ENCODE data around the gene SAMD4A. TPM values are rescaled to one million over a fixed set of nuclear protein-coding genes. Genes with fewer than 3 reads are reported as not detected.

Gene SAMD4A
- total RNA-seq, 2 experiments from 2014 or later: 4.6 to 4.7 TPM

- Mint-ChIP-seq H3K4me3 (no peak overlapping the region), H3K36me3 (no peaks in the 10 kb centered on the region), H3K4me1 (no peaks in the 10 kb centered on the region)
Observed at GRCh38 chr14:54812617-54813016, 245.7 kb downstream of the SAMD4A start.

DNA sequence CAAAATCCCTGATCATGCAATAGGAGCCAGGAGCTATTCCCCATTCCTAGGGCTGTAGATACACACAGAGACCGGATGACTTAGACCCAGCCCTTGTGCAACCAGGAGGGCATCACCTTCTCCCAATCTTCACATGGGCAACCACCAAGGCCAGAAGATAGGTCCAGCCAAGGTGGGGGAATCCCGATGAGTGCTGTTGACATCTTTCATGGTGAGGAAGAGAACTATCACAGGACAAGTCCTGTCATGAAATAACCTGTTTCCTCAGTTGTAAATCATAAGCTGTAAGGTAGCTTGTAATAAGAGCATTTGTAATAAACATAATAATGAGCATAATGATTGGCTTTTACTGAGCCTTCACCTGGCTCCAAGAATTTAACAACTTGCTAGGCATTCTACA, 246.2 kb downstream of the SAMD4A start:
- Mint-ChIP-seq H3K4me3 (no peak overlapping the region), H3K4me1 (no peaks in the 10 kb centered on the region), H3K36me3 (no peaks in the 10 kb centered on the region), H3K27ac (no peak overlapping the region), H3K9me3 (no peaks in the 10 kb centered on the region), H3K27me3 (no peaks in the 10 kb centered on the region)
- DNase-seq: no peak

More at GRCh38 chr14:54812617-54813016, 245.7 kb downstream of the SAMD4A start:
- Mint-ChIP-seq H3K27ac (no peak overlapping the region), H3K27me3 (peaks cover 1% of the 10 kb centered on the region), H3K9me3 (no peaks in the 10 kb centered on the region)
- DNase-seq: no peak

GRCh38 chr14:54814076-54814475, 247.1 kb downstream of the SAMD4A start:
- DNase-seq: peak; percentile 52
- H3K9me3 Mint-ChIP-seq: no peaks in the 10 kb centered on the region
- no peak overlapping the region for H3K4me3 Mint-ChIP-seq
- H3K27me3 Mint-ChIP-seq: no peaks in the 10 kb centered on the region
- no peaks in the 10 kb centered on the region for H3K36me3 Mint-ChIP-seq
- H3K4me1 Mint-ChIP-seq: no peaks in the 10 kb centered on the region
- no peak overlapping the region for H3K27ac Mint-ChIP-seq

DNA sequence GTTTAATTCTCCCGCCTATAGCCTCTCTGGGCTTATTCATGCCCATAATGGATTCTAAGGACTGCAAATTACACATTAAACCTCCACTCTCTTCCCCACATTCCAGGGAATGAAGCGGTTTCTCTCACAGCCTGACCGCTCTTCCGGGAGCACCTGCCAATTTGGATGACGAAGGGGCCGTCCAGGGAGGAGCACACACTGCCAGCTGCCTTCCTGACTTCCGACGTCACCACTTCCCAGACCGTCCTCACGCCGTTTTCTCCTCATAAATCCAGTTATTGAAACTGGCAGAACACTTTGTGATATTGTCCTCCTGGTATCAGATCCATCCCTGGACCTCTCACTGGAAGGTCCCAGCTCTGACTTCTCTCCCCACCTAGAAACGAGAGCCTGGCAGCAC, 248.1 kb downstream of the SAMD4A start:
- Mint-ChIP-seq H3K4me3 (no peak overlapping the region), H3K36me3 (no peaks in the 10 kb centered on the region), H3K27ac (no peak overlapping the region), H3K4me1 (no peaks in the 10 kb centered on the region), H3K9me3 (no peaks in the 10 kb centered on the region), H3K27me3 (peaks cover 7% of the 10 kb centered on the region)
- no peak for DNase-seq

- no peak overlapping the region for H3K4me3 Mint-ChIP-seq
Observed at GRCh38 chr14:54815515-54815914, 248.6 kb downstream of the SAMD4A start.

DNA sequence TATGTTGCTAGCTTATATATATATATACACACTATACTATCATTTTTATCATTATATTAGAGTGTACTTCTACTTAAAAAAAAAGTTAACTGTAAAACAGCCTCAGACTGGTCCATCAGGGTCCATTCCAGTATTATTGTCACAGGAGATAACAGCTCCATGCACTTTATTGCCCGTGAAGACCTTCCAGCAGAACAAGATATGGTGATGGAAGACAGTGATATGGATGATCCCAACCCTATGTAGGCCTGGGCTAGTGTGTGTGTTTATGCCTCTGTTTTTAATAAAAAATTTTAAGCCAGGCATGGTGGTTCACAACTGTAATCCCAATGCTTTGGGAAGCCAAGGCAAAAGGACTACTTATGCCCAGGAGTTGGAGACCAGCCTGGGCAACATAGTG, 249.5 kb downstream of the SAMD4A start:
- Mint-ChIP-seq H3K27me3 (peaks cover 8% of the 10 kb centered on the region), H3K36me3 (no peaks in the 10 kb centered on the region), H3K9me3 (no peaks in the 10 kb centered on the region), H3K27ac (no peak overlapping the region), H3K4me1 (no peaks in the 10 kb centered on the region), H3K4me3 (no peak overlapping the region)
- no peak for DNase-seq

More at GRCh38 chr14:54815515-54815914, 248.6 kb downstream of the SAMD4A start:
- no peaks in the 10 kb centered on the region for H3K36me3 Mint-ChIP-seq
- H3K27ac Mint-ChIP-seq: no peak overlapping the region
- no peaks in the 10 kb centered on the region for H3K9me3 Mint-ChIP-seq
- H3K4me1 Mint-ChIP-seq: no peaks in the 10 kb centered on the region
- no peak for DNase-seq
- peaks cover 8% of the 10 kb centered on the region for H3K27me3 Mint-ChIP-seq

GRCh38 chr14:54817506-54817905, 250.6 kb downstream of the SAMD4A start:
- no peak for DNase-seq
- peaks cover 8% of the 10 kb centered on the region for H3K27me3 Mint-ChIP-seq
- H3K4me3 Mint-ChIP-seq: no peak overlapping the region
- H3K36me3 Mint-ChIP-seq: no peaks in the 10 kb centered on the region
- H3K4me1 Mint-ChIP-seq: no peaks in the 10 kb centered on the region
- H3K27ac Mint-ChIP-seq: no peak overlapping the region
- H3K9me3 Mint-ChIP-seq: no peaks in the 10 kb centered on the region

- peaks cover 8% of the 10 kb centered on the region for H3K27me3 Mint-ChIP-seq
- no peaks in the 10 kb centered on the region for H3K4me1 Mint-ChIP-seq
- H3K27ac Mint-ChIP-seq: no peak overlapping the region
- H3K36me3 Mint-ChIP-seq: no peaks in the 10 kb centered on the region
- DNase-seq: no peak
- H3K9me3 Mint-ChIP-seq: no peaks in the 10 kb centered on the region
- H3K4me3 Mint-ChIP-seq: no peak overlapping the region
Observed at GRCh38 chr14:54818201-54819133, 251.5 kb downstream of the SAMD4A start.

DNA sequence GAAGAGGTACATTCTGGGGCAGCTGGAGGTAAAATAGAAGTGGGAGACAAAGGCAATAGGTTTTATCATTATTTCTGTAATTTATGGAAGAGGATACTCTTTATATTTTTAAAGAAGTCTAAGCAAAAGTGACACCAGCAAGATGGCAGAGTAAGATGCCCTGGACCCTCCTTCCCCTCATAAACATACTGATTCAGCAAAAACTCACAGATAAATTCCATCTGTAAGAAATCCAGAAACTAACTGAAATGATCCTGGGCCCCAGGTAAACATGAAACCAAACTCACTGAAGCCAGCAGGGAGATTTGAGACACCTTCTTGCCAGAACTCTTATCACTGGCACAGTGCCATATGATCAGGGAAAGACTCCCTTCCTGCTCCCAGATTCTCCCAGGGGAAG, 255.8 kb downstream of the SAMD4A start:
- no peak for DNase-seq
- Mint-ChIP-seq H3K27ac (no peak overlapping the region), H3K27me3 (peaks cover 8% of the 10 kb centered on the region), H3K36me3 (no peaks in the 10 kb centered on the region), H3K4me1 (no peaks in the 10 kb centered on the region), H3K4me3 (no peak overlapping the region), H3K9me3 (peaks cover 17% of the 10 kb centered on the region)

- Mint-ChIP-seq H3K27ac (no peak overlapping the region), H3K4me1 (no peaks in the 10 kb centered on the region)
Observed at GRCh38 chr14:54823757-54824549, 257.0 kb downstream of the SAMD4A start.

GRCh38 chr14:54828037-54828436, 261.1 kb downstream of the SAMD4A start:
- no peak for DNase-seq
- Mint-ChIP-seq H3K9me3 (peaks cover 22% of the 10 kb centered on the region), H3K4me3 (no peak overlapping the region), H3K4me1 (no peaks in the 10 kb centered on the region), H3K36me3 (no peaks in the 10 kb centered on the region), H3K27ac (no peak overlapping the region), H3K27me3 (peaks cover 6% of the 10 kb centered on the region)

More at GRCh38 chr14:54823757-54824549, 257.0 kb downstream of the SAMD4A start:
- H3K9me3 Mint-ChIP-seq: peaks cover 17% of the 10 kb centered on the region
- H3K4me3 Mint-ChIP-seq: no peak overlapping the region
- no peak for DNase-seq
- no peaks in the 10 kb centered on the region for H3K36me3 Mint-ChIP-seq
- peaks cover 8% of the 10 kb centered on the region for H3K27me3 Mint-ChIP-seq

GRCh38 chr14:54829486-54830224, 262.7 kb downstream of the SAMD4A start:
- peaks cover 6% of the 10 kb centered on the region for H3K27me3 Mint-ChIP-seq
- no peaks in the 10 kb centered on the region for H3K4me1 Mint-ChIP-seq
- peaks cover 14% of the 10 kb centered on the region for H3K9me3 Mint-ChIP-seq
- no peak overlapping the region for H3K4me3 Mint-ChIP-seq
- no peak for DNase-seq
- H3K36me3 Mint-ChIP-seq: no peaks in the 10 kb centered on the region
- H3K27ac Mint-ChIP-seq: no peak overlapping the region

GRCh38 chr14:54830650-54831049, 263.7 kb downstream of the SAMD4A start:
- peaks cover 8% of the 10 kb centered on the region for H3K9me3 Mint-ChIP-seq
- peaks cover 6% of the 10 kb centered on the region for H3K27me3 Mint-ChIP-seq
- no peak for DNase-seq
- H3K36me3 Mint-ChIP-seq: no peaks in the 10 kb centered on the region
- no peak overlapping the region for H3K27ac Mint-ChIP-seq
- H3K4me1 Mint-ChIP-seq: no peaks in the 10 kb centered on the region
- no peak overlapping the region for H3K4me3 Mint-ChIP-seq

GRCh38 chr14:54834081-54834480, 267.2 kb downstream of the SAMD4A start:
- Mint-ChIP-seq H3K4me3 (no peak overlapping the region), H3K4me1 (peaks cover 2% of the 10 kb centered on the region), H3K36me3 (no peaks in the 10 kb centered on the region), H3K9me3 (peaks cover 5% of the 10 kb centered on the region), H3K27ac (no peak overlapping the region), H3K27me3 (peaks cover 6% of the 10 kb centered on the region)
- DNase-seq: no peak

GRCh38 chr14:54834727-54835126, 267.8 kb downstream of the SAMD4A start:
- H3K27ac Mint-ChIP-seq: no peak overlapping the region
- no peak for DNase-seq
- H3K36me3 Mint-ChIP-seq: no peaks in the 10 kb centered on the region
- peaks cover 2% of the 10 kb centered on the region for H3K4me1 Mint-ChIP-seq
- H3K9me3 Mint-ChIP-seq: peaks cover 5% of the 10 kb centered on the region
- H3K4me3 Mint-ChIP-seq: no peak overlapping the region
- peaks cover 6% of the 10 kb centered on the region for H3K27me3 Mint-ChIP-seq
